ENCODE measurements around the gene RUNX2.
"Not testable (repeated sequence)": the region's sequence is repeated elsewhere in the genome, so short reads cannot be mapped to it uniquely, and the experiment has no call there.

RUNX2 gene

DNA sequence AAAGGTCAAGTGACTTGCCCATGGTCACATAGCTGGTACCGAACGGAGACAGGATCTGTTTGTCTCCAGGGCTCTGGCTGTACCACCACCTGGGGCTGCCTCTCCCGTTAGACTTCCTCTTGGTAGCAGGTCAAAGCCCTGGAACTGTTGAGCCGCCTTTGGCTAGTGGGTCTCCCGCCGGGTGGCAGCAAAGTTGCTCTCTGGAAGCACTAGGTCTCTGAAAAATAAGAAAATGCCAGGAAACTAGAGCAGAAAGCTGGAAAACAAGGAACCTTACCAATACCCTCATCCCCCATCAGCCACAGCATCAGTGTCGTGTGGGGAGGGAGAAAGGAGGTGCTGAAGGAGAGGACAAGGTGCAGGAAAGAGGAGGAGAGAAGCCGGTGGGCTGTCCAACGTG lies 340.6 kb downstream of the RUNX2 start:
- no peak for DNase-seq (ENCODE audit: low read depth in 2 of 2)

DNA sequence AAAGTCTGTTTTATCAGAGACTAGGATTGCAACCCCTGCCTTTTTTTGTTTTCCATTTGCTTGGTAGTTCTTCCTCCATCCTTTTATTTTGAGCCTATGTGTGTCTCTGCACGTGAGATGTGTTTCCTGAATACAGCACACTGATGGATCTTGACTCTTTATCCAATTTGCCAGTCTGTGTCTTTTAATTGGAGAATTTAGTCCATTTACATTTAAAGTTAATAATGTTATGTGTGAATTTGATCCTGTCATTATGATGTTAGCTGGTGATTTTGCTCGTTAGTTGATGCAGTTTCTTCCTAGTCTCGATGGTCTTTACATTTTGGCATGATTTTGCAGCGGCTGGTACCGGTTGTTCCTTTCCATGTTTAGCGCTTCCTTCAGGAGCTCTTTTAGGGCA lies 345.0 kb downstream of the RUNX2 start:
- not testable (repeated sequence) for DNase-seq (ENCODE audit: low read depth in 2 of 2)

DNA sequence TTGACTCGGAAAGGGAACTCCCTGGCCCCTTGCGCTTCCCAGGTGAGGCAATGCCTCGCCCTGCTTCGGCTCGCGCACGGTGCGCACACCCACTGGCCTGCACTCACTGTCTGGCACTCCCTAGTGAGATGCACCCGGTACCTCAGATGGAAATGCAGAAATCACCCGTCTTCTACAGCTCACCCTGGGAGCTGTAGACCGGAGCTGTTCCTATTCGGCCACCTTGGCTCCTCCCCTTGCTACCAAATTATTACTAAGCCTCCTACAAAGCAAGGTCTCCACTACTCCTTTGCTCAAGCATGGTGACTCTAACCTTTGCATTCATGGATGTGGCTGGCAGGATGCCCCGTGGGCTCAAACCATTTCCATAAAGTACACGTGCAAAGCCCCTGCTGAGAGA lies 347.0 kb downstream of the RUNX2 start:
- not testable (repeated sequence) for DNase-seq (ENCODE audit: low read depth in 2 of 2)

DNA sequence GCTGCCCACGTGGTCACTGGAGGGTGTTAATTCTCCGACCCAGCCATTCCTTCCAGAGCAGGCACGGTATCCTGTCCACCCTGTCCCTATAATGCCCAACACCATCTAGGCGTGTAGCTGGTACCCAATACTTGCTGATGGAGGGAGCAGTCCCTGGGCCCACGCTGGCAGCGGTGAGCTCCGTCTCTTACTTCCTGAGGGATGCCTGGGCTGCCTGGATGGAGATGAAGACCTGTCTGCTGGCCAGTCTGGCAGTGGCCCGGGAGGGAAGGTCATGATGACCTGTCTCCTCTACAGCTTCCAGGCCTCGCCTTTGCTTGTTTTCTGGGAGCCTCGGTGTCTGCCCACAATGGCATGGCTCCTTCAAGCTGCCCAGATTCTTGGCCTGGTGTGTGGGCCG lies 347.5 kb downstream of the RUNX2 start:
- no peak for DNase-seq (ENCODE audit: low read depth in 2 of 2)

DNA sequence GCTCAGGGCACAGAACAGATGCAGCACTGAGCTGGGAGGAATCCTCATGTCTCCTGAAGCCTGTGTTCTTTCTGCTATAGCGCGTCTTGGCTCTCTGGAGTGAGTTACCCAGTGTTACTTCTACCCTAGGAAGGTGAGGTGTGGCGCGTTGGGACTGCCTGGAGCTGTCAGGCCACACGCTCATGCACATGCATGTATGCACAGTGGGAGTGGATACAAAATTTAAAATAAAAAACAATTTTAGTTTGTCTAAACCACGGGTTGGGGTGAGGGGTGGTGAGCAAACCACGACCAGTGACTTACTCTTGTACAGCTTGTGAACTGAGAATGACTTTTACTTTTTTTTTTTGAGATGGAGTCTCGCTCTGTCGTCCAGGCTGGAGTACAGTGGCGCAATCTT lies 348.2 kb downstream of the RUNX2 start:
- DNase-seq (ENCODE audit: low read depth in 2 of 2) = no peak

DNA sequence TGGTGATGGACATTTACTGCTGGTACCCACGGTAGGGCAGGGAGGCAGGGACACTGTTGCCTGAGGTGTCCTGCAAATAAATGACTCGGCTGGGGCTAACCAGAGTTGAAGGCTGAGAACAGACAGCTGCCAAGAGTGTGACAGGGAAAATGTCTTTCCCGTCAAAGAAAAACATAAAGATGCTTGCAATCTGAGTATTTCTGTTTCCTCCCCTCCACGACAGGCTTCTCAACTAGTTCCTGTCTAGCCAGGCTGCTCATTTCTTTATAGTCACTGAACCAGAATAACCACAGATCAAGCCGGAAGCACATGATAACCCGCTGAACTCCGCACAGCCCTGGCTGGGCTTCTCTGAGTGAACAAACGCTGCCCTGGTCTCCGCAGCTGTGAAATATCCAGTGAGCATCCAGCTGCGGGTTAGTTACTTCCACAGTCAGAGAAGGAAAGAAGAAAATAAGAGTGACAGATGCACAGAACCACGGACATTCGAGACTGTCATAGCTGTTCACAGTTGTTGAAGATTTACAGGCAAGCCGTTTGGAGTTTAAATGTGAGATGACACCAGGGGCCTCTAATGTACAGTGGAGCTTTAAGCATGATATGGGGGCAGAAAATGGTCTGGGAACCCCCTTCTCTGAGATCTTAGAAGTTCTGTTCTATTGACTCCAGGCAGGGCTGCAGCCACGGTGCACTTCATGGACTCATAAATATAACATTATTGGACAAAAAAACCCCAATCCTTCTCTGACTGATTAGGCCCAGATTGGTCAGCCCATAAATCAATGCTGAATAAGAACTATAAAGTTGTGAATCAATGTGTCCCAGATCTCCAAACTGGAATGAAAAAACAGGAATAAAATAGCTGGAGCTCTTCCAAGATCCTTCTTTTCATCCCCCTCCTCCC lies 349.5 kb downstream of the RUNX2 start:
- DNase-seq (ENCODE audit: low read depth in 2 of 2) = peak in 1 of 2 donors; percentile 18

DNA sequence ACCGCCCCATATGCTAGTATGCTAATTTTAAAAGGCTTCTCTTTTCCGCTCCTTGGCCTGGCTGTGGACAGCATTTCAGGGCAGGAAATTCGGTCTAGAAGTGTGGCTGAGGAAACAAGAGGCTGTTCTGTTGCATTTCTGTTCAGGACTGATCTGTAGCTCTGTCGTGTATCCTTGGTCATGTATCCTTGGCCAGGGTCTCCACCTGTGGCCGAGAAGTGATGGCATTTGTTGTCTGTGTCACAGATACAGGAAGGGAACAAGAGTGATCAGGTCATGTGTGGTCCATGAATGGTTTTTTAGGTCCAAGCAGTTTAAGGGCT lies 350.1 kb downstream of the RUNX2 start:
- DNase-seq (ENCODE audit: low read depth in 2 of 2) = no peak

DNA sequence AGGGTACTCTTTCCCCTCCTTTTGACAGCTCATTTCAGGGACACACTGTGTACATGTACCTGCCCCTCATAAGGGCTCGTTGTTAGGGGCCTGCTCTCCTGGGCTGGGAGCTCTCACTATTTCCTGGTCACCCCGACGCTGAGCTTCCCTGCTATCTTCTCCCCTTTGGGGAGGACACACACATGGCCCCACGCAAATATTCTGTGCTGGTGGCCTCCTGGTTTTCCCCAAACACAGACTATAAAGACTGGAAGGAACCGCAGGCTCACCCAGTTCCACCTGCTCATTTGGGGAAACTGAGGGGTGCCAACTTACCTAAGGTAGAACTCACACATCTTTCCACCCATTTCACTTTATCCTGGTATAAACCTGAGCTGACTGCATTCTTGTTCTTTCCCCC lies 351.0 kb downstream of the RUNX2 start:
- no peak for DNase-seq (ENCODE audit: low read depth in 2 of 2)

DNA sequence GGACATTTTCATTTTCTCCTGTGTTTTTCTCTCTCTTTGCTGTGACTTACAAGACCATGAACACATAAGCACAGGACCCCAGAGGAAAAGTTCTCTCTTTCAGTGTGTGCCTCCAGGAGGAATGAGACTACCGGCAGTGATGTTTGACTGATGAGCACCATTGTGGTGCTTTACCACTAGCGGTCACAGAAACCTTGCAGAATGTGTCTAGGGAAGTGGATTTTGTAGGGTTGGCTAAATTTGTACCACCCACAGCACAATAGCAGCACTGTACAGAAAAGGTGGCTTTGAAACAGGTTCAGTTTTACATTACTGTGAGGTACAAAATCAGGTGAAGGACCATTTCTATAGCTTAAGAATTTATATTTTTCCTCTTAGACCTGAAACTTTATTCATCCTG lies 351.5 kb downstream of the RUNX2 start:
- no peak for DNase-seq (ENCODE audit: low read depth in 2 of 2)

- no peak for DNase-seq (ENCODE audit: low read depth in 2 of 2)
Measured at GRCh38 chr6:45681860-45682511, 353.9 kb downstream of the RUNX2 start.

- DNase-seq (ENCODE audit: low read depth in 2 of 2) = no peak
Measured at GRCh38 chr6:45684476-45684875, 356.3 kb downstream of the RUNX2 start.

DNA sequence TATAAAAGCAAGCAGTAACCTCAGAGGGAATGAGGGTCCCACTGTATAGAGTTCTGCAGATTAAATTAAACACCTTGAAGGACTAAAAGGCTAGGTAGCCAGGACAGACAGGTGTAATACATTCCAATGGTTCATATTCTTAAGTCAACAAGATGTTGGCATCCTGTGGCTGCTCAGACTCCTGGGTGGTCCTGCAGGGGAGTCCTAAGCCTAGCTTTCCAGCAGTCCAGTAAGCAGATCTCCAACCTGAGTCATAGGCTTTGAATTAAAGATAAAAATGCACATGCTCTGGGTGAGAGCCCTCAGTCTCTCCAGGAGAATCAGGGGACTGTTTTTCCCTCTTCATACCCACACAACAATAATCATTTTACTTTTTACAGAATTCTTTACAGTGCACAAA lies 356.9 kb downstream of the RUNX2 start:
- no peak for DNase-seq (ENCODE audit: low read depth in 2 of 2)

DNA sequence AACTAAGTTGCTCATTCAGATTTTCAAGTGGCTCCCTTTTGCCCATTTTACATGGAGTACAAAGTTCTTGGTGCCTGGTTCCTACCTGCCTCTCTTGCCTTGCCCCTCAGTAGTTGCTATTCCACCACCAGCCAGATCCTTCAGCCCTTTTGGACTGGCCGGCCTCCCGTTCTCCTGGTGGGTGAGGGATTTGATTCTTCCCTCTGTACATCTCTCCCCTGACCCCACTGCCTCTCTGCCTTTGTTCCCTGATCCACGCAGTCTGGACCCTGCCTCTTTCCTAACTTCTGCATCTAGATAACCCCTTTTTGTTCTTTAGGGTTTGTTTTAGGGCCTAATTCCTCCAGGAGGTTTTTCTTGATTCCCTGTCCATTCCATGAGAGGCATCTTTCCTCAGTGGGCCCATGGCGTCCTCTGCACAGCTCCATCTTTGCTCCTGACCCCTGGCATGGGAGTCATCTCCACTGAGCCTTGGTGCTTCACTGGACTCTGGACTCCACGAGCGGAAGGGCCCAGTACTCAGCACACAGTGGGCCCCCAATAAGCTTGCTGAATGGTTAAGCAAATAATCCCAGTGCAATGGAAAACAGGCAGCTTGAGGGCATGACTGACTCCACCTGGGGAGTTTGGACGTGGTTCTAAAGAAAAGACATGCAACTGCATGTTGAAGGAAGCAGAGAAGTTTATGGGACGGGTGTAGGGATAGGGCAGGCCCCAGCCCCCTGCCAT lies 358.9 kb downstream of the RUNX2 start:
- no peak for DNase-seq (ENCODE audit: low read depth in 2 of 2)

DNA sequence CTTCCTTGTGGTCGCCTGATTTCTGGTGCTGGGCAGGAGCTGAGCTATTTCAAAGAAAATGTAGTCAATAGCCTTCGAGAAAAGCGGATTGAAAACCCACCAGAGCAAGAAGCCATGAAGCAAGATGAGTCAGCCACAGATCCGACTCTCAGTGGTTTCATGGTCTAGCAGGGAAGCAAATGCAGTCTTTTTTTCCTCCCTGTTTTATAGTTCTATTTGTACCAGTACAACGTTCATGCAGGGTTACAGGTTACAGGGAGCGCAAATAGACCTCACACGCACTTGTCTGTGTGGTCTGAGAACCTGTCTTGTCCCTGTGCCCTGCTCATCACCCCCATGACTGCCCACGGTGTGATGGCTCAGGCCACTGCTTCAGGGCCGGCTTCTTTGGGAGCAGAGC lies 359.4 kb downstream of the RUNX2 start:
- no peak for DNase-seq (ENCODE audit: low read depth in 2 of 2)

GRCh38 chr6:45688180-45688579 lies 360.1 kb downstream of the RUNX2 start:
- no peak for DNase-seq (ENCODE audit: low read depth in 2 of 2)

- no peak for DNase-seq (ENCODE audit: low read depth in 2 of 2)
Measured at GRCh38 chr6:45689926-45690615, 361.9 kb downstream of the RUNX2 start.

DNA sequence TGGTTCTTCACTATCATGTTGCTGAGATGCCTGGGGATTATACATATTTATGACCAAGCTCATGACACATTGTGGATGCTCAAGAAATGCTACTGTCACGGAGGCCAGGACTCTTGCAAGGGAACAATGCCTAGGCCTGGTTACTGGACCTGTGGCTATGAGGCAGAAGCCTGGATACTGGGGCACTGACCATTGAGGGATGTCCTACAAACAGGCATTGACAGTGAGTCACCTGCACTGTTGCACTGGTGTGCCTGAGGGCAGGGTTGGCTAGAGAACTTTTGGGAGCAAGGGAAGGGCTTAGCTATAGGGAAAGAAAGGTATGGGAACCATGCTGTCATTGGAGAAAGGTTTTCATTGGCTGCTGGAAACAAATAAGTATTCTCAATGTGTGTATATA lies 362.7 kb downstream of the RUNX2 start:
- DNase-seq (ENCODE audit: low read depth in 2 of 2) = no peak

DNA sequence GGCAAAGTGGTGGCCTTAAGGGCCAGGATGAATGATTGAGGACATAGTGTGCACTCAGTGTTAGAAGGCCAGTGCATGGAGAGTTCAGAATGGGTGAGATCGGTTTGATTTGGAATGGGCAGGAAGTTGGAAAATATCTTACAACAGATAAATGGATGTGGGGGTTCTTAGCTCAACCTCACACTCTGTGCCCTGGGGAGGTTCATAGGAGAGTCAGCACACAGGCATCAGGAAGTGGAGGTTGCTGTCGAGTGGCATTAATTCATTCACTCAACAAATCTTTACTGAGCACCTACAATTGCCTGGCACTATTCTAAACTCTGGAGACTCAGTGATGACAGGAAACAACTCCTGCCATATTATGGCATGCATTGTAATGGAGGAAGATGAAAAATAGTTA lies 363.3 kb downstream of the RUNX2 start:
- DNase-seq (ENCODE audit: low read depth in 2 of 2) = no peak

- DNase-seq (ENCODE audit: low read depth in 2 of 2) = no peak
Measured at GRCh38 chr6:45692021-45692420, 363.9 kb downstream of the RUNX2 start.

DNA sequence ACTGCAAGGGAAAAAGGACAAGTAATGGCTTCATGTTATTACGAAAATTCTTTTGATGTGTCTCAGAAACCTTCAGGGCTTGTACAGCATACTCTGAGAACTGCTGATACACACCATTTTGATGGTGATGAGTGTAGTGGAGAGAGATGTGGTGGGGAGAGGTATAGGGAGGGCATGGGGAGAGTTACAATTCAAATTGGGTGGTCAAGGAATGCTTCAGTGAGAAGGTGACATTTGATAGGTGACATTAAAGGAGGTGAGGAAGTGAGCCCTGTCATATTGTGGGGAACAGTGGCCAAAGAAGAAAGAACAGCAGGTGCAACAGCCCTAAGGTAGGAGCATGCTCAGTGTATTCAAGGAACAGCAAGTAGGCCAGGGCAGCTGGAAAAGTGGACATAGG lies 368.6 kb downstream of the RUNX2 start:
- DNase-seq (ENCODE audit: low read depth in 2 of 2) = no peak

- no peak for DNase-seq (ENCODE audit: low read depth in 2 of 2)
Measured at GRCh38 chr6:45697605-45698004, 369.5 kb downstream of the RUNX2 start.

DNA sequence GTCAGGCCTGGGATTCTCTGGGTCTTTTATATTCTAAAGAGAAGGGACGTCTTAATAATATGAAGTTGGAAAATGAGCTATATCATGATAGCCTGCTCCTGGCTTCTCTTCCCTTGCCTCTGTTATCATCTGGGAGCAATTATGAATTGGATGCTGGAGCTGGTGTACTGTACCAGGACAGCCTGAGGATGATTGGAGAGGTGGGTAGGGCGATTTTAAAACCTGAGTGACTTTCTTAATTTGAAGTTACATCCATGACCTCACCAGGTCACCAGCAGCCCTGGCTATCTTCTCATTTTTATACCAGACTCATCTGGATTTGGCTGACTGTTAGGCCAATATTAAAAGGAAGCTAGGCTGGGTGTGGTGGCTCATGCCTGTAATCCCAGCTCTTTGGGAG lies 369.9 kb downstream of the RUNX2 start:
- no peak for DNase-seq (ENCODE audit: low read depth in 2 of 2)
